GM12878 (cell line): ENCODE results near the gene USP15. TPM values are rescaled to one million over a fixed set of nuclear protein-coding genes. Genes with fewer than 3 reads are reported as not detected.

Source experiments
- ATAC-seq: fragments of 200-7000 bp; cut with Tn5 transposase; 3 replicates; pipeline ENCODE4 v1.9.1; 2020; ENCODE audit warnings: mild to moderate bottlenecking, moderate library complexity
- BruUV-seq: library from RNA; stranded (reverse); fragments of 400-500 nt; replicated peaks from 2 replicates; lab custom pipeline; 2021; lab: Mats Ljungman, UMichigan
- CTCF ChIA-PET: fragments of 300-600 bp; sonication (Branson Sonifier 250); formaldehyde crosslinking; extraction: SDS; loops from one replicate; lab custom pipeline; 2021; ENCODE audit warnings: inconsistent platforms; lab: Yijun Ruan, JAX
- POLR2A ChIA-PET: fragments of 350-600 bp; formaldehyde crosslinking; extraction: SDS; loops from one replicate; lab custom pipeline; 2021; ENCODE audit warnings: inconsistent platforms; lab: Charles Lee
- RAD21 ChIA-PET: fragments of 300-600 bp; sonication (Branson Sonifier 250); formaldehyde crosslinking; loops from one replicate; lab custom pipeline; 2023; ENCODE audit warnings: antibody characterized with exemption; ENCODE audit not compliant: unreplicated experiment; lab: Charles Lee
- SMC1A ChIA-PET: fragments of 300-600 bp; sonication (Branson Sonifier 250); formaldehyde crosslinking; loops from one replicate; lab custom pipeline; 2023; ENCODE audit not compliant: unreplicated experiment, uncharacterized antibody; lab: Charles Lee
- DNase-seq: peaks from one replicate; pipeline ENCODE4 v3.0.0-alpha.2; 2011; ENCODE audit warnings: low read depth, low spot score
- FAIRE-seq: peaks from 3 replicates; lab custom pipeline; 2011; peaks lifted over from hg19 to GRCh38; lab: Jason Lieb, UNC
- H2AFZ ChIP-seq: 2 replicates; pipeline ENCODE4 v1.6.0; 2011; ENCODE audit warnings: low read depth, low read length, control low read depth; ENCODE audit not compliant: control insufficient read depth
- H3K27ac ChIP-seq: 2 replicates; pipeline ENCODE4 v1.5.1; 2011; ENCODE audit warnings: control low read depth; ENCODE audit not compliant: control insufficient read depth, insufficient read depth
- H3K27me3 ChIP-seq, 2 experiments: replicated peaks in 1 of 2; 2 replicates each; pipeline versions ENCODE4 v1.6.0 to v1.6.1; 2011; ENCODE audit warnings: low read length in 1 of 2; ENCODE audit not compliant: control insufficient read depth in 2 of 2, insufficient read depth in 2 of 2
- H3K36me3 ChIP-seq, 2 experiments: 2 replicates each; pipeline ENCODE4 v1.5.1; 2011; ENCODE audit warnings: low read length in 1 of 2; ENCODE audit not compliant: control insufficient read depth in 2 of 2, insufficient read depth in 2 of 2
- H3K4me1 ChIP-seq: 2 replicates; pipeline ENCODE4 v1.6.1; 2011; ENCODE audit warnings: mild to moderate bottlenecking, low read length, moderate library complexity, mixed read lengths; ENCODE audit not compliant: control insufficient read depth, insufficient read depth
- H3K4me2 ChIP-seq: 2 replicates; pipeline ENCODE4 v1.6.0; 2011; ENCODE audit warnings: control low read depth; ENCODE audit not compliant: control insufficient read depth, insufficient read depth
- H3K4me3 ChIP-seq: fragments of 200-600 bp; sonication (generic); 2 replicates; pipeline ENCODE4 v1.5.1; 2016
- H3K79me2 ChIP-seq: 2 replicates; pipeline ENCODE4 v1.6.0; 2011; ENCODE audit warnings: low read length; ENCODE audit not compliant: control insufficient read depth, insufficient read depth
- H3K9ac ChIP-seq: 2 replicates; pipeline ENCODE4 v1.8.0; 2011; ENCODE audit warnings: low read length, control low read depth, mixed read lengths; ENCODE audit not compliant: control insufficient read depth, insufficient read depth
- H3K9me3 ChIP-seq: replicated peaks from 3 replicates; pipeline ENCODE4 v1.5.1; 2011; ENCODE audit warnings: mild to moderate bottlenecking, low read length; ENCODE audit not compliant: control insufficient read depth, insufficient read depth
- H4K20me1 ChIP-seq: 2 replicates; pipeline ENCODE4 v1.6.0; 2011; ENCODE audit not compliant: control insufficient read depth, insufficient read depth
- ATF2 ChIP-seq: IDR thresholded peaks from 2 replicates; pipeline ENCODE4 v1.6.1; 2012; ENCODE audit warnings: low read length, inconsistent platforms
- BRCA1 ChIP-seq: IDR thresholded peaks from 2 replicates; pipeline ENCODE4 v1.6.1; 2011; ENCODE audit warnings: low read depth, low read length, improper control_type of control experiment
- CREM ChIP-seq: IDR thresholded peaks from 2 replicates; pipeline ENCODE4 v1.6.1; 2014; ENCODE audit warnings: antibody characterized with exemption, low read depth
- DPF2 ChIP-seq: fragments of 450-650 bp; IDR thresholded peaks from 2 replicates; pipeline ENCODE4 v1.6.1; 2017; ENCODE audit warnings: mild to moderate bottlenecking
- IKZF1 ChIP-seq: fragments of 450-650 bp; conservative IDR thresholded peaks from 2 replicates; pipeline ENCODE4 v1.6.1; 2017; ENCODE audit warnings: antibody characterized with exemption, mild to moderate bottlenecking
- JUNB ChIP-seq: IDR thresholded peaks from 2 replicates; pipeline ENCODE4 v1.6.1; 2016; ENCODE audit warnings: antibody characterized with exemption, mild to moderate bottlenecking
- MEF2A ChIP-seq: IDR thresholded peaks from 2 replicates; pipeline ENCODE4 v1.6.1; 2011; ENCODE audit warnings: low read depth, mild to moderate bottlenecking, low read length, moderate library complexity; ENCODE audit not compliant: insufficient read depth
- MLLT1 ChIP-seq: fragments of 450-650 bp; IDR thresholded peaks from 2 replicates; pipeline ENCODE4 v1.6.1; 2016; ENCODE audit warnings: mild to moderate bottlenecking
- MYB ChIP-seq: fragments of 150-350 bp; IDR thresholded peaks from 2 replicates; pipeline ENCODE4 v1.6.1; 2014; ENCODE audit warnings: mild to moderate bottlenecking, low read depth, low read length, borderline replicate concordance
- NFIC ChIP-seq: IDR thresholded peaks from 2 replicates; pipeline ENCODE4 v1.6.1; 2012; ENCODE audit warnings: low read depth, mild to moderate bottlenecking, inconsistent platforms, low read length, moderate library complexity
- NR2C1 ChIP-seq: fragments of 450-650 bp; IDR thresholded peaks from 2 replicates; pipeline ENCODE4 v1.6.1; 2017; ENCODE audit warnings: antibody characterized with exemption, mild to moderate bottlenecking, moderate library complexity
- RAD21 ChIP-seq: IDR thresholded peaks from 2 replicates; pipeline ENCODE4 v1.6.1; 2011; ENCODE audit warnings: mild to moderate bottlenecking, low read depth, low read length, moderate library complexity; ENCODE audit not compliant: insufficient read depth
- RCOR1 ChIP-seq: conservative IDR thresholded peaks from 2 replicates; pipeline ENCODE4 v1.6.1; 2012; ENCODE audit warnings: low read depth, low read length, improper control_type of control experiment
- SIN3A ChIP-seq: IDR thresholded peaks from 2 replicates; pipeline ENCODE4 v1.6.1; 2012; ENCODE audit warnings: low read depth, low read length, improper control_type of control experiment
- SMAD5 ChIP-seq: IDR thresholded peaks from 2 replicates; pipeline ENCODE4 v1.6.1; 2016; ENCODE audit warnings: antibody characterized with exemption, low read depth
- SP1 ChIP-seq: IDR thresholded peaks from one replicate; pipeline ENCODE4 v1.6.1; 2011; ENCODE audit warnings: low read depth, low read length
- STAT1 ChIP-seq: fragments of 450-650 bp; conservative IDR thresholded peaks from 2 replicates; pipeline ENCODE4 v1.6.1; 2014; ENCODE audit warnings: antibody characterized with exemption, mild to moderate bottlenecking
- ZNF622 ChIP-seq: fragments of 450-650 bp; IDR thresholded peaks from 2 replicates; pipeline ENCODE4 v1.6.1; 2017; ENCODE audit warnings: mild to moderate bottlenecking, inconsistent platforms
- WGBS: methylation state at CpG from one replicate; pipeline ENCODE4 v1.1.6; 2016; ENCODE audit warnings: low lambda C conversion rate; ENCODE audit not compliant: insufficient replicate concordance, insufficient coverage; ENCODE audit errors: missing lambda C conversion rate; 5-methylcytosine and 5-hydroxymethylcytosine counted together
- in situ Hi-C: fragments of 300-500 bp; cut with MboI; formaldehyde crosslinking; loops from 9 replicates; pipeline ENCODE4 v1.14.3; 2018; ENCODE audit warnings: mixed read lengths
- intact Hi-C: fragments of 100-400 bp; cut with micrococcal nuclease; formaldehyde crosslinking; loops from one replicate; pipeline ENCODE4 v1.14.2; 2022; ENCODE audit not compliant: unreplicated experiment
- polyA plus RNA-seq, 11 experiments: library from polyadenylated mRNA; depleted of rRNA in 4 of 11; unstranded in 6 of 11; stranded (reverse) in 5 of 11; fragments of >200 nt; fragmentation: Nextera tagmentation in 4 of 11; fragmentation: Illumina TruSeq in 1 of 11; extraction: Ambion mirVana in 4 of 11; extraction: Trizol in 1 of 11; gene quantifications; 1 replicate in 1 of 11; 2 replicates in 10 of 11; pipeline versions ENCODE4 v1.2.1 to v1.2.3, GENCODE V29; 2011 to 2016; ENCODE audit warnings: inconsistent platforms in 2 of 11, missing spikeins in 2 of 11, low read depth in 1 of 11
- total RNA-seq, 4 experiments: library from RNA; depleted of rRNA in 3 of 4; stranded (reverse); fragments of >200 nt in 3 of 4; fragmentation: Illumina TruSeq in 1 of 4; extraction: Trizol in 1 of 4; gene quantifications; 2 replicates each; pipeline versions ENCODE4 v1.2.1 to v1.2.3, GENCODE V29; 2013 to 2021

Gene USP15
- total and polyA plus RNA-seq, 10 of the 15 experiments (the other 5 are each of a cell fraction or from before 2014, with no cell fraction given) = 57.6 to 101 (median 90.2) TPM

GRCh38 chr12:62251609-62251958 lies 8.6 kb upstream of the USP15 start (continued):
- TF ChIP-seq ATF2 (no peak), BRCA1 (no peak), ZNF622 (no peak), MEF2A (no peak)

- H3K4me3 ChIP-seq = no peak overlapping the region
- in situ Hi-C loops (no loop called here), intact Hi-C loops (no loop called here)
- no peak for ATAC-seq
- H4K20me1 ChIP-seq = no peaks in the 10 kb centered on the region
- ChIA-PET POLR2A (no interaction called here), CTCF (interaction anchor here (1.6 kb wide), 1 partner anchor 182 kb away, joined by 3 read pairs; no protein-coding TSS in a partner anchor), SMC1A (interaction anchor here (0.7 to 2.4 kb wide), 3 partner anchors 10 to 222 kb away, joined by 3 to 15 read pairs (median 9); no protein-coding TSS in a partner anchor), RAD21 (no interaction called here)
- no TSS peak for BruUV-seq
- no peaks in the 10 kb centered on the region for H3K9me3 ChIP-seq
- no peak for DNase-seq
- H3K27ac ChIP-seq = no peak overlapping the region
- H2AFZ ChIP-seq = no peak overlapping the region
- no peak overlapping the region for H3K9ac ChIP-seq
- FAIRE-seq = no peak
- H3K27me3 ChIP-seq = no peaks in the 10 kb centered on the region
- peaks cover 18% of the 10 kb centered on the region for H3K4me1 ChIP-seq
- H3K36me3 ChIP-seq = no peaks in the 10 kb centered on the region
- H3K79me2 ChIP-seq = no peaks in the 10 kb centered on the region
- 97% methylated on average over 4 of the region's 4 CpGs for WGBS
- TF ChIP-seq MLLT1 (no peak), RCOR1 (no peak), SP1 (no peak), STAT1 (no peak), SIN3A (no peak), DPF2 (no peak), MYB (no peak), SMAD5 (no peak), NR2C1 (no peak), CREM (no peak), RAD21 (no peak), NFIC (no peak), IKZF1 (no peak), JUNB (no peak), BRCA1 (no peak)
- no peak overlapping the region for H3K4me2 ChIP-seq
These were observed 7.6 kb upstream of the USP15 start for GRCh38 chr12:62252576-62252975.
